Measurements from ENCODE around the gene STARD7.

DNA sequence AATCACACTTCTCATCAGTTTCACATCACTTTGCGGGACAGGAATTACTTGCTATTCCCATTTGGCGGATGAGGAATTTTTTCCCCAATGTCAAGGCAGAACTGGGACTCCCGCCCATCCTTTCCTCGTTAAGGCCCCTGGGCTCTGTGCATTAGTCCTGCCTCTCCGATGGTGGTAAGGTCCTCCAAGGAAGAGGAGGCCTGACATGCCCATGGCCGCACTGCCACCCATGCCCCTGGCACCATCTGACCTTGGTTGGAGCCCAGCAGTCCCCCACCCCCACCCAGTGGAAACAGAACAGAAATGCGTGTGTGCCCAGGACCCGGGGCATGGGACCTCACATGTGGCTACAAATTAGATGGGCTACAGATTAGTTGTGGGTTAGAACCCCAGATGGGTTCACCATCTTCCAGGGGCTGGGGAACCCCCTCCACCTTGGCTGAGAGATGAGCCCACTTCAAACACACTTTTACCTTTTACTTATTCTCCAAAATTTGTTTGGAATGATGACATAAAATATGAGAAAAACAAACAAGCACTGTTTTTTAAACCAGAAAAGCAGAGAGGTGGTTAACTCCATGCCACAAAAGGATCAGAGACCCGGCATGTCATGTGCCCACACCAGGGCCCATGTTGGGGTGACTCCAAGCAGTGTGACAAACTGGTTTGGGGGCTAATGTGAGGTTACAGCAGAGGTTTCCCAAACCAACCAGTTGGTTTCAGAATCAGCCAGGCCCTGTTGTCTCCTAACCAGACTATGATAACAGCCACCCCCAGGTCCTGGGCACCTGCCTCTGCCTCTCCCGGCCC, 52.4 kb downstream of the STARD7 start:
- TF ChIP-seq, protein P1, sequence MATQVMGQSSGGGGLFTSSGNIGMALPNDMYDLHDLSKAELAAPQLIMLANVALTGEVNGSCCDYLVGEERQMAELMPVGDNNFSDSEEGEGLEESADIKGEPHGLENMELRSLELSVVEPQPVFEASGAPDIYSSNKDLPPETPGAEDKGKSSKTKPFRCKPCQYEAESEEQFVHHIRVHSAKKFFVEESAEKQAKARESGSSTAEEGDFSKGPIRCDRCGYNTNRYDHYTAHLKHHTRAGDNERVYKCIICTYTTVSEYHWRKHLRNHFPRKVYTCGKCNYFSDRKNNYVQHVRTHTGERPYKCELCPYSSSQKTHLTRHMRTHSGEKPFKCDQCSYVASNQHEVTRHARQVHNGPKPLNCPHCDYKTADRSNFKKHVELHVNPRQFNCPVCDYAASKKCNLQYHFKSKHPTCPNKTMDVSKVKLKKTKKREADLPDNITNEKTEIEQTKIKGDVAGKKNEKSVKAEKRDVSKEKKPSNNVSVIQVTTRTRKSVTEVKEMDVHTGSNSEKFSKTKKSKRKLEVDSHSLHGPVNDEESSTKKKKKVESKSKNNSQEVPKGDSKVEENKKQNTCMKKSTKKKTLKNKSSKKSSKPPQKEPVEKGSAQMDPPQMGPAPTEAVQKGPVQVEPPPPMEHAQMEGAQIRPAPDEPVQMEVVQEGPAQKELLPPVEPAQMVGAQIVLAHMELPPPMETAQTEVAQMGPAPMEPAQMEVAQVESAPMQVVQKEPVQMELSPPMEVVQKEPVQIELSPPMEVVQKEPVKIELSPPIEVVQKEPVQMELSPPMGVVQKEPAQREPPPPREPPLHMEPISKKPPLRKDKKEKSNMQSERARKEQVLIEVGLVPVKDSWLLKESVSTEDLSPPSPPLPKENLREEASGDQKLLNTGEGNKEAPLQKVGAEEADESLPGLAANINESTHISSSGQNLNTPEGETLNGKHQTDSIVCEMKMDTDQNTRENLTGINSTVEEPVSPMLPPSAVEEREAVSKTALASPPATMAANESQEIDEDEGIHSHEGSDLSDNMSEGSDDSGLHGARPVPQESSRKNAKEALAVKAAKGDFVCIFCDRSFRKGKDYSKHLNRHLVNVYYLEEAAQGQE (IDR thresholded peaks at IDR 0.05): no peak
- TF ChIP-seq, protein P2, sequence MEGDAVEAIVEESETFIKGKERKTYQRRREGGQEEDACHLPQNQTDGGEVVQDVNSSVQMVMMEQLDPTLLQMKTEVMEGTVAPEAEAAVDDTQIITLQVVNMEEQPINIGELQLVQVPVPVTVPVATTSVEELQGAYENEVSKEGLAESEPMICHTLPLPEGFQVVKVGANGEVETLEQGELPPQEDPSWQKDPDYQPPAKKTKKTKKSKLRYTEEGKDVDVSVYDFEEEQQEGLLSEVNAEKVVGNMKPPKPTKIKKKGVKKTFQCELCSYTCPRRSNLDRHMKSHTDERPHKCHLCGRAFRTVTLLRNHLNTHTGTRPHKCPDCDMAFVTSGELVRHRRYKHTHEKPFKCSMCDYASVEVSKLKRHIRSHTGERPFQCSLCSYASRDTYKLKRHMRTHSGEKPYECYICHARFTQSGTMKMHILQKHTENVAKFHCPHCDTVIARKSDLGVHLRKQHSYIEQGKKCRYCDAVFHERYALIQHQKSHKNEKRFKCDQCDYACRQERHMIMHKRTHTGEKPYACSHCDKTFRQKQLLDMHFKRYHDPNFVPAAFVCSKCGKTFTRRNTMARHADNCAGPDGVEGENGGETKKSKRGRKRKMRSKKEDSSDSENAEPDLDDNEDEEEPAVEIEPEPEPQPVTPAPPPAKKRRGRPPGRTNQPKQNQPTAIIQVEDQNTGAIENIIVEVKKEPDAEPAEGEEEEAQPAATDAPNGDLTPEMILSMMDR (IDR thresholded peaks at IDR 0.05): no peak

Measured in A549 (cell line).